Cortex of kidney (tissue), 1 donor: ENCODE data around the gene ABCB10.
"Not testable (repeated sequence)": the region's sequence is repeated elsewhere in the genome, so short reads cannot be mapped to it uniquely, and the experiment has no call there.

Experiments used
- DNase-seq: peaks from one replicate; lab custom pipeline; 2025; lab: John Stamatoyannopoulos, UW

The ABCB10 gene

GRCh38 chr1:229572286-229572685, 13.8 kb upstream of the ABCB10 start:
- DNase-seq = no peak

- no peak for DNase-seq
These were observed 12.5 kb upstream of the ABCB10 start for GRCh38 chr1:229570891-229571516.

GRCh38 chr1:229570305-229570704, 11.8 kb upstream of the ABCB10 start:
- DNase-seq = no peak

- no peak for DNase-seq
These were observed 8.8 kb upstream of the ABCB10 start for GRCh38 chr1:229567109-229567868.

GRCh38 chr1:229563701-229564100, 5.2 kb upstream of the ABCB10 start:
- no peak for DNase-seq

- DNase-seq = no peak
These were observed 4.7 kb upstream of the ABCB10 start for GRCh38 chr1:229563241-229563640.

GRCh38 chr1:229562686-229563085, 4.2 kb upstream of the ABCB10 start:
- no peak for DNase-seq

GRCh38 chr1:229561141-229561540, 2.6 kb upstream of the ABCB10 start:
- no peak for DNase-seq

GRCh38 chr1:229560124-229560523, 1.6 kb upstream of the ABCB10 start:
- not testable (repeated sequence) for DNase-seq

GRCh38 chr1:229559336-229559801, 862 bp upstream of the ABCB10 start:
- DNase-seq = not testable (repeated sequence)

- DNase-seq = no peak
These were observed 543 bp downstream of the ABCB10 start for GRCh38 chr1:229557913-229558414.

- DNase-seq = no peak
These were observed 1.2 kb downstream of the ABCB10 start for GRCh38 chr1:229557200-229557850.

- DNase-seq = no peak
These were observed 3.5 kb downstream of the ABCB10 start for GRCh38 chr1:229554886-229555621.

GRCh38 chr1:229553621-229554130, 4.8 kb downstream of the ABCB10 start:
- DNase-seq = no peak

GRCh38 chr1:229552732-229553131, 5.8 kb downstream of the ABCB10 start:
- no peak for DNase-seq

GRCh38 chr1:229550812-229551567, 7.5 kb downstream of the ABCB10 start:
- DNase-seq = no peak

GRCh38 chr1:229547542-229547941, 11.0 kb downstream of the ABCB10 start:
- no peak for DNase-seq

- no peak for DNase-seq
These were observed 13.9 kb downstream of the ABCB10 start for GRCh38 chr1:229544587-229544986.

- no peak for DNase-seq
These were observed 18.5 kb downstream of the ABCB10 start for GRCh38 chr1:229539863-229540506.

GRCh38 chr1:229538945-229539344, 19.6 kb downstream of the ABCB10 start:
- no peak for DNase-seq

- DNase-seq = no peak
These were observed 20.6 kb downstream of the ABCB10 start for GRCh38 chr1:229537894-229538293.
